Activated CD4-positive, alpha-beta T cell treated with anti-CD3 and anti-CD28 coated beads for 48 hours (primary cell): ENCODE results near the gene GSG1.

Source experiments
- DNase-seq: peaks from one replicate; pipeline ENCODE4 v3.0.0-alpha.2; 2020

Gene GSG1

GRCh38 chr12:13103391-13104033 lies at the start of gene GSG1:
GSG1 (minus strand) TSS chr12:13103667; CDS start chr12:13103512, 155 bp downstream.
- DNase-seq = peak; percentile 61

- no peak for DNase-seq
These were observed 49.7 kb upstream of the GSG1 start for GRCh38 chr12:13153180-13153579.

GRCh38 chr12:13152756-13153155 lies 49.3 kb upstream of the GSG1 start:
- no peak for DNase-seq

- DNase-seq = no peak
These were observed 48.8 kb upstream of the GSG1 start for GRCh38 chr12:13152281-13152680.

- DNase-seq = no peak
These were observed 45.9 kb upstream of the GSG1 start for GRCh38 chr12:13149411-13149810.

- no peak for DNase-seq
These were observed 45.0 kb upstream of the GSG1 start for GRCh38 chr12:13148485-13148847.

- no peak for DNase-seq
These were observed 44.4 kb upstream of the GSG1 start for GRCh38 chr12:13147688-13148484.

- DNase-seq = no peak
These were observed 43.0 kb upstream of the GSG1 start for GRCh38 chr12:13146336-13146938.

GRCh38 chr12:13144266-13144828 lies 40.9 kb upstream of the GSG1 start:
- DNase-seq = no peak

- no peak for DNase-seq
These were observed 39.3 kb upstream of the GSG1 start for GRCh38 chr12:13142747-13143146.

- DNase-seq = no peak
These were observed 38.2 kb upstream of the GSG1 start for GRCh38 chr12:13141686-13142085.

- no peak for DNase-seq
These were observed 32.1 kb upstream of the GSG1 start for GRCh38 chr12:13135371-13136178.

- DNase-seq = no peak
These were observed 30.4 kb upstream of the GSG1 start for GRCh38 chr12:13133886-13134285.

GRCh38 chr12:13130981-13131380 lies 27.5 kb upstream of the GSG1 start:
- no peak for DNase-seq

GRCh38 chr12:13128291-13128965 lies 25.0 kb upstream of the GSG1 start:
- DNase-seq = no peak

GRCh38 chr12:13127444-13127843 lies 24.0 kb upstream of the GSG1 start:
- no peak for DNase-seq

- DNase-seq = no peak
These were observed 23.0 kb upstream of the GSG1 start for GRCh38 chr12:13126494-13126893.

GRCh38 chr12:13125996-13126395 lies 22.5 kb upstream of the GSG1 start:
- DNase-seq = no peak

GRCh38 chr12:13124656-13125505 lies 21.4 kb upstream of the GSG1 start:
- no peak for DNase-seq

- DNase-seq = no peak
These were observed 18.1 kb upstream of the GSG1 start for GRCh38 chr12:13121568-13121967.

- DNase-seq = no peak
These were observed 16.9 kb upstream of the GSG1 start for GRCh38 chr12:13120413-13120812.
